Fibroblast of pulmonary artery (primary cell): ENCODE results near the gene NEK7.

ENCODE experiments used
- DNase-seq: peaks from one replicate; pipeline ENCODE4 v3.0.0-alpha.2; 2010; ENCODE audit warnings: low read depth
- H3K4me3 ChIP-seq: replicated peaks from 2 replicates; pipeline ENCODE4 v1.5.1; 2011; ENCODE audit warnings: low read depth, mild to moderate bottlenecking, control low read depth, low read length, moderate library complexity
- TF ChIP-seq, protein P1 (sequence below): IDR thresholded peaks from 2 replicates; pipeline ENCODE4 v1.5.1; 2011; ENCODE audit warnings: mild to moderate bottlenecking, control low read depth, low read length, inconsistent platforms; ENCODE audit errors: missing control alignments

The NEK7 gene

DNA sequence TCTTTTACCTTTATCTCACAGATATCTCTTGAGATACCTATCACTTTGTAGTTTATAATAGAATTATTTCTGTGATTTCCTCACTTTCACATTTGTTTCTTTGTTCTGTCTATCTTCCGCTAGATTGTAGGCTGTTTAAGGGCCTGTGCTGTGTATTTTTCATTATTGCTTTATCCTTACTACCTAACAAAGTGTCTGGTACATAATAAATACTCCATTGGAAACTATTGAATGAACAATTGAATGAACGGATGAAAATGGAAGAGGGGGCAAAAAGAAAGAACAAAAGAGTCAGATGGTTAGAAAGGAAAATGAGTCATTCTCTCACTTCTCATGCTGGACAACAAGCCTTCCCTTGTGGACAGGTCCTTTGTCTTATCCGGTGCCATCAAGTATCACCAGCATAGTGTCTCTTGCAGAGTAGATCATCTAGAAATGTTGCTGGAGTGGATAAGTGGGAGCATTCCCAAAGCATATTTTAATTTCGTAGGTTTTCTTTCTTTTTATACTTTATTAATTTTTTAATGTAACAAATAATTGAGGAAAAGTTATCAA lies 159.8 kb downstream of the NEK7 start:
- no peak overlapping the region for H3K4me3 ChIP-seq
- TF ChIP-seq, protein P1, sequence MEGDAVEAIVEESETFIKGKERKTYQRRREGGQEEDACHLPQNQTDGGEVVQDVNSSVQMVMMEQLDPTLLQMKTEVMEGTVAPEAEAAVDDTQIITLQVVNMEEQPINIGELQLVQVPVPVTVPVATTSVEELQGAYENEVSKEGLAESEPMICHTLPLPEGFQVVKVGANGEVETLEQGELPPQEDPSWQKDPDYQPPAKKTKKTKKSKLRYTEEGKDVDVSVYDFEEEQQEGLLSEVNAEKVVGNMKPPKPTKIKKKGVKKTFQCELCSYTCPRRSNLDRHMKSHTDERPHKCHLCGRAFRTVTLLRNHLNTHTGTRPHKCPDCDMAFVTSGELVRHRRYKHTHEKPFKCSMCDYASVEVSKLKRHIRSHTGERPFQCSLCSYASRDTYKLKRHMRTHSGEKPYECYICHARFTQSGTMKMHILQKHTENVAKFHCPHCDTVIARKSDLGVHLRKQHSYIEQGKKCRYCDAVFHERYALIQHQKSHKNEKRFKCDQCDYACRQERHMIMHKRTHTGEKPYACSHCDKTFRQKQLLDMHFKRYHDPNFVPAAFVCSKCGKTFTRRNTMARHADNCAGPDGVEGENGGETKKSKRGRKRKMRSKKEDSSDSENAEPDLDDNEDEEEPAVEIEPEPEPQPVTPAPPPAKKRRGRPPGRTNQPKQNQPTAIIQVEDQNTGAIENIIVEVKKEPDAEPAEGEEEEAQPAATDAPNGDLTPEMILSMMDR: no peak
- DNase-seq: no peak

DNA sequence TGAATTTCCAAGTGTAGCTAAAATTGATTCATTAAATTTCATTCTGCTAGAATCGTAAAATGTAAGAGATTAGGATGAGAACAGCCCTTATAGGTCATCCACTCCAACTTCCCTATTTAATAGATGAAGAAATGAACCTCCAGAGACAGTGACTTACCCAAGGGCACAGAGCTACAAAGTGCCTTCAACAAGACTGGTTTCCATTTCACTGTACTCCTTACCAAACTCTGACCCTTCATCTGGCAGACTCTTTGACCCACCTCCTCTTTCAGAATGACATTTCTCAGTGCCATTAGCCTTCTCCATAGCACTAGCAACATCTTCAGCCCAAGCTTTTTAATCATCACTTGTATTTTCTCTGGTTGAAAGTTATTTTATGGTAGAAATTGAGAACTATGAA lies 161.3 kb downstream of the NEK7 start:
- TF ChIP-seq, protein P1: no peak
- DNase-seq: no peak
- no peak overlapping the region for H3K4me3 ChIP-seq

DNA sequence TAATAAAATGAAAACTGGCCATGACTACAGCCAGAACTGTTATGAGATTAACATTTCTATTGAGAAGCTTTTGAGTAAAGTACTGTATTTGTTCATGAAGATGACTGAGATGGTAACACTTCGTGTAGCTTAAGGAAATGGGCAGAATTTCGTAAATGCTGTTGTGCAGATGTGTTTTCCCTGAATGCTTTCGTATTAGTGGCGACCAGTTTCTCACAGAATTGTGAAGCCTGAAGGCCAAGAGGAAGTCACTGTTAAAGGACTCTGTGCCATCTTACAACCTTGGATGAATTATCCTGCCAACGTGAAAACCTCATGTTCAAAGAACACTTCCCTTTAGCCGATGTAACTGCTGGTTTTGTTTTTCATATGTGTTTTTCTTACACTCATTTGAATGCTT lies 164.0 kb downstream of the NEK7 start:
- no peak overlapping the region for H3K4me3 ChIP-seq
- TF ChIP-seq, protein P1: no peak
- DNase-seq: no peak

DNA sequence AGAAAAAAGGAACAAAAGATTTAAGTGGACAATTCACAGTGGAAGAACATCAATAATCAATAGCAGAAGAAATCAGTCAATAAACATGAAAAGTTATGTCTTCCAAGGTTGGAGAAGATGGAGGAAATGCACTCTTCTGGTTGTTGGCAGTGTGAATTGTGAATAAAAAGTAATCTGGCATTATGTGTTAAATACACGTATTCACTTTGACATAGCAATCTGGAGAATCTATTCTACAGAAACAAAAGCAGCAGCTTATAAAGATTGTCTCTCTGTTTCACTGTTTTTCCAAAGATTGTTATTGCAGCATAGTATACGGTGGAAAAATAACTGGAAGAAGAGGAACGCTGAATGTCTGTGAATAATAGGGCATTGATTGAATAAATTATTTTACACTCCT lies 169.4 kb downstream of the NEK7 start:
- TF ChIP-seq, protein P1: no peak
- H3K4me3 ChIP-seq: no peak overlapping the region
- DNase-seq: no peak

DNA sequence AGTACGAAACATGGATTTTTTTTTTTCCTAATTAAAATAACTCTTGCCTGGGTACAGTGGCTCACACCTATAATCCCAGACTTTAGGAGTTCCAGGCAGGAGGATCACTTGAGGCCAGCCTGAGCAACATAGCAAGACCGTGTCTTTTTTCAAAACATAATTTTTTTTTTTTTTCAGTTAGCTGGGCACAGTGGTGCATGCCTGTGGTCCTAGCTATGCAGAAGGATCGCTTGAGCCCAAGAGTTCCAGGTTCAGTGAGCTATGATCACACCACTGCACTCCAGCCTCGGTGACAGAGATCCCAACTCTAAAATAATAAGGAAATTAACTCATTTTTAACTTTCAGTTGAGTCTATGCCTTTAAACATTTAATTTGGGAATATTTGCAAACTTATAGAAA lies 170.1 kb downstream of the NEK7 start:
- TF ChIP-seq, protein P1: no peak
- no peak overlapping the region for H3K4me3 ChIP-seq
- DNase-seq: no peak

DNA sequence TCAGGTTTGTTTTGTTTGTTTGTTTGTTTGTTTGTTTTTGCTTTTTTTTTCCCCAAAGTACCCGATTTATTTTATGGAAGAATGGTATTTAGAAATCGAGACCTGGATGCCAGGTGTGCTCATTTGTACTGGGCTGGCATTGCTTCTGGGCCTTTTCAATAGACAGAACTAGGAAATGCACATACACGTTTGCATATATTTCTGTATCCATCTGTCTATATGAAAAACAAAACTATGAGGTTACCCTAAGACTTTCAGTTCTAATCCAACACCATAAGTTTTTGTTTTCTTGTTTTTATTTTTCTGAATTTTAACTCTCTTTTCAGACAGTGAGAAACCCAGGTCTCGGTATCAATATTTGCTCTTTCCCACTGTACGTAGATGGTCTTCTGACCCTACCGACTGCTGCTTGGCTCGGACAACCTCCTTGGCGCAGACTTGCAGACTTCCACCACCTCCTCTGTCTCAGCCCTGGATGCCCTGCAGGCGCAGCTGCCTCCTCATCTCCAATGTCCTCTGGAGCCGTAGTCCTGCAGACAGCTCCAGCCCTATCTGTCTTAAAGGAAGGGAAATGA lies 171.7 kb downstream of the NEK7 start:
- no peak overlapping the region for H3K4me3 ChIP-seq
- no peak for DNase-seq
- TF ChIP-seq, protein P1: no peak

DNA sequence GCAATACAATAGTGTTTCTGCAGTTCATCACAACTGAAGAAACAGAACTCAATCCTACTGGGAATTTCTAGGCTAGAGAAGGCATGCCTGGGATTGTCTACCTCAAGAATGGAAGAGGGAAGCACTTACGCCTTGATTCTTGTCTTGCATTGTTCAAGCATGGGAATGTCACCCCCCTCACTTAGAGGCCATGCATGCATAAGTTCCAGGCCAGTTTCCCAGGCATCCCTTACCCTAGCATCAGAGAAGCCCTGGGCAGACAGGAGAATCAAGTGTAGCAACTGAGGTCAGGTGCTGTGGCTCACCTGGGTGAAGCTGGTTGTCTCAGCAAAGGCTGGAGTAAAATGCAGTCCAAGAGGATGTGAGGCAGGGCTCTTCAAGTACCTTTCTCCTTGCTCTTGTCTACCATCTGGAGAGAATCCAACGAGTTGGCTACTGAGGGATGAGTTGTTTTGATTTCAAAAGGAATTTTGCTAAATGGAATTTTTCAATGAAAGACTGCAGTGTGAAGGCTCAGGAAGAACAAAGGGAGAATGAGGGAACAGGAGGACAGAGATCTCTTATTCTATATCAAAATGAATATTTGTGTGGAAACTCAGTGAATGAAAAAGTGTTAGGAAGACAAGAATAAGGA lies 174.3 kb downstream of the NEK7 start:
- DNase-seq: no peak
- no peak overlapping the region for H3K4me3 ChIP-seq
- TF ChIP-seq, protein P1: no peak
